Effector memory CD8-positive, alpha-beta T cell (primary cell): Measurements from ENCODE around the gene ZNF609.
A peak's percentile ranks its signal among the peaks of the same experiment; 100 is the strongest.

Experiments
- ATAC-seq: fragments of 150-1000 bp; cut with Tn5 transposase; replicated peaks from 2 replicates; pipeline ENCODE4 v1.10.0; 2021; ENCODE audit warnings: mild to moderate bottlenecking, moderate library complexity
- DNase-seq, 3 experiments: peaks; one replicate each; pipeline ENCODE4 v3.0.0; 2021
- H3K27ac Mint-ChIP-seq, 2 donors: one replicate each; pipeline ENCODE4 v1.8.0; 2022; ENCODE audit warnings: mild to moderate bottlenecking in 2 of 2, mixed read lengths in 2 of 2, moderate library complexity in 2 of 2
- H3K27me3 Mint-ChIP-seq, 2 donors: one replicate each; pipeline ENCODE4 v1.8.0; 2022; ENCODE audit warnings: mixed read lengths in 2 of 2
- H3K36me3 Mint-ChIP-seq: one replicate; pipeline ENCODE4 v1.8.0; 2022; ENCODE audit warnings: mild to moderate bottlenecking, moderate library complexity, mixed read lengths; ENCODE audit not compliant: insufficient read depth
- H3K4me1 Mint-ChIP-seq, 2 donors: one replicate each; pipeline ENCODE4 v1.8.0; 2022; ENCODE audit warnings: low read depth in 2 of 2, mixed read lengths in 2 of 2
- H3K4me3 Mint-ChIP-seq, 2 donors: one replicate each; pipeline ENCODE4 v1.8.0; 2022; ENCODE audit warnings: mild to moderate bottlenecking in 2 of 2, mixed read lengths in 2 of 2, moderate library complexity in 2 of 2
- H3K9me3 Mint-ChIP-seq, 2 donors: one replicate each; pipeline ENCODE4 v1.8.0; 2022; ENCODE audit warnings: mixed read lengths in 2 of 2

ZNF609 gene

GRCh38 chr15:64688770-64689169 is 228.4 kb downstream of the ZNF609 start:
- Mint-ChIP-seq H3K9me3 (no peaks in the 10 kb centered on the region), H3K27ac (peak overlapping the region in 1 of 2 donors; percentile 42), H3K36me3 (peaks cover 42% of the 10 kb centered on the region), H3K4me1 (peaks cover 3% of the 10 kb centered on the region in 2 donors), H3K27me3 (no peaks in the 10 kb centered on the region), H3K4me3 (no peak overlapping the region)
- DNase-seq (no peak), ATAC-seq (no peak)

- H3K4me1 Mint-ChIP-seq, result peaks cover 3% of the 10 kb centered on the region in 2 donors
These were observed 229.6 kb downstream of the ZNF609 start for GRCh38 chr15:64690008-64690407.

DNA sequence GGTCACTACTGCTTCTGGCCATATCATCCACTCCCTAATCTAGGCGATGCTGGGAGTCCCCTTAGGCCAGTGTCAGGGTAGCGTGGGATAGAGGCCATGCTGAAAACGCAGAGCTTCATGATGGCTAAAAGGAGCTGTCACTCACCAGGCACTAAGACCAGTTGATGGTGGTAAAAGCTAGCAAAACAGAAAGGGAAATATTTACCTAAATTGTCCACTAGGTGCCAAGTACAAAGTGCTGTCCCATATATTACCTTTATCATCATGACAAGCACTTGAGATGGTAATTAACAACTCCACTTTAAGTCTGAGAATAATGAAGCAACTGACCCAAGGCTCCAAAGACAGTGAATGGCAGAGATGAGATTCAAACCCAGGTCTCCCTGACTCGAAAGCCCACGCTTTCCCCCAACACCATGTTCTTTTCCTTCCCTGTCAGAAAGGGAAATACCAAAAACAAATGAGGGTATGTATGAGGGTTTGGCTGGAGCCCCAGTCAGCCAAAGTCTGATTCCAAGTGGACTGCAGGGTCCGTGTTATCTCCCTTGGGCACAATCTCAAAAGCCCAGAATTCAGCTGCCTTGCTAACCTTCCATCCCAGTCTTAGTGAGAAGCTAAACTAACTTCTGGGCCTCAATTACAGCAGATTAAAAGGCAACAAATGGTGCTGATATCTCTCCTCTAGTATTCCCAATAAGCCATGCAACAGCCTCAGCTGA is 230.4 kb downstream of the ZNF609 start:
- H3K27me3 Mint-ChIP-seq, result no peaks in the 10 kb centered on the region
- H3K36me3 Mint-ChIP-seq, result peaks cover 40% of the 10 kb centered on the region
- H3K27ac Mint-ChIP-seq, result peak overlapping the region; percentile 58 to 69
- no peak for ATAC-seq
- no peak for DNase-seq
- H3K4me3 Mint-ChIP-seq, result no peak overlapping the region
- H3K4me1 Mint-ChIP-seq, result peaks cover 7% of the 10 kb centered on the region in 2 donors
- H3K9me3 Mint-ChIP-seq, result no peaks in the 10 kb centered on the region

More at GRCh38 chr15:64690008-64690407, 229.6 kb downstream of the ZNF609 start:
- Mint-ChIP-seq H3K27me3 (no peaks in the 10 kb centered on the region), H3K36me3 (peaks cover 40% of the 10 kb centered on the region), H3K4me3 (no peak overlapping the region), H3K9me3 (no peaks in the 10 kb centered on the region), H3K27ac (peak overlapping the region; percentile 38 to 58)
- DNase-seq (no peak), ATAC-seq (no peak)

- Mint-ChIP-seq H3K4me3 (no peak overlapping the region), H3K27ac (peak overlapping the region in 1 of 2 donors; percentile 69), H3K27me3 (no peaks in the 10 kb centered on the region), H3K4me1 (peaks cover 8 to 13% of the 10 kb centered on the region in 2 donors), H3K9me3 (no peaks in the 10 kb centered on the region), H3K36me3 (peaks cover 46% of the 10 kb centered on the region)
- DNase-seq (no peak), ATAC-seq (no peak)
These were observed 231.7 kb downstream of the ZNF609 start for GRCh38 chr15:64691896-64692565.

DNA sequence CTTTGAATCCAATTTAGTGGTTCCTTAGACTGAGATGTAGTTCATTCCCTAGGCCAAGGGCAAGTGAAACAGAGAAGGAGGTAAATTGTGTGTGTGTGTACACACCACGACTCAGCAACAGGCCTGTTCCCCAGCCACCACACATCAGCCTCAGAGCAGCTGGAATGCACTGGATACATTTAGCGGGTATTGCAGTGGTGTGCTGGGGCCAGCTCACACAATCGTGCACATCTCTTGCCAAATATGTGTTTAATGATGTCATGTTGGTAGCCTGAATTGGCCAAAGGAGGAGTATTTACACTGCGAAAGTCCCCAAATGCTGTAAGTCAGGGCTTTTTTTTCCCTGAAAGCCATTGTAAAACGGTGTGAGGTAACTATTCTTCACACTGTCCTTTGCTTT is 232.8 kb downstream of the ZNF609 start:
- Mint-ChIP-seq H3K9me3 (no peaks in the 10 kb centered on the region), H3K27me3 (no peaks in the 10 kb centered on the region), H3K4me3 (no peak overlapping the region), H3K4me1 (peaks cover 14 to 19% of the 10 kb centered on the region in 2 donors), H3K36me3 (peaks cover 38% of the 10 kb centered on the region), H3K27ac (peak overlapping the region in 1 of 2 donors; percentile 52)
- DNase-seq, result no peak
- ATAC-seq, result no peak

- DNase-seq (no peak), ATAC-seq (no peak)
- Mint-ChIP-seq H3K27ac (no peak overlapping the region), H3K4me3 (no peak overlapping the region), H3K9me3 (no peaks in the 10 kb centered on the region), H3K27me3 (no peaks in the 10 kb centered on the region), H3K4me1 (peaks cover 17 to 36% of the 10 kb centered on the region in 2 donors), H3K36me3 (peaks cover 22% of the 10 kb centered on the region)
These were observed 234.4 kb downstream of the ZNF609 start for GRCh38 chr15:64694816-64695215.

- H3K9me3 Mint-ChIP-seq, result no peaks in the 10 kb centered on the region
- no peaks in the 10 kb centered on the region for H3K27me3 Mint-ChIP-seq
- no peak overlapping the region for H3K4me3 Mint-ChIP-seq
- DNase-seq, result no peak
- peaks cover 20% of the 10 kb centered on the region for H3K36me3 Mint-ChIP-seq
- ATAC-seq, result peak; percentile 58
- peaks cover 22 to 43% of the 10 kb centered on the region in 2 donors for H3K4me1 Mint-ChIP-seq
- H3K27ac Mint-ChIP-seq, result peak overlapping the region in 1 of 2 donors; percentile 3
These were observed 235.2 kb downstream of the ZNF609 start for GRCh38 chr15:64695561-64695992.

- Mint-ChIP-seq H3K4me1 (peaks cover 24 to 52% of the 10 kb centered on the region in 2 donors), H3K4me3 (no peak overlapping the region), H3K27ac (peak overlapping the region in 1 of 2 donors; percentile 55), H3K36me3 (peaks cover 16% of the 10 kb centered on the region), H3K27me3 (no peaks in the 10 kb centered on the region), H3K9me3 (no peaks in the 10 kb centered on the region)
- ATAC-seq (no peak), DNase-seq (no peak)
These were observed 236.1 kb downstream of the ZNF609 start for GRCh38 chr15:64696481-64696880.

- peak overlapping the region; percentile 33 to 61 for H3K27ac Mint-ChIP-seq
- H3K9me3 Mint-ChIP-seq, result no peaks in the 10 kb centered on the region
- peaks cover 35 to 60% of the 10 kb centered on the region in 2 donors for H3K4me1 Mint-ChIP-seq
- no peak for DNase-seq
- ATAC-seq, result no peak
- no peak overlapping the region for H3K4me3 Mint-ChIP-seq
- peaks cover 15% of the 10 kb centered on the region for H3K36me3 Mint-ChIP-seq
- H3K27me3 Mint-ChIP-seq, result no peaks in the 10 kb centered on the region
These were observed 237.6 kb downstream of the ZNF609 start for GRCh38 chr15:64697911-64698369.

- no peak overlapping the region for H3K4me3 Mint-ChIP-seq
- DNase-seq (no peak), ATAC-seq (no peak)
- no peaks in the 10 kb centered on the region for H3K27me3 Mint-ChIP-seq
- H3K27ac Mint-ChIP-seq, result peak overlapping the region; percentile 36 to 61
- H3K4me1 Mint-ChIP-seq, result peaks cover 42 to 65% of the 10 kb centered on the region in 2 donors
- H3K36me3 Mint-ChIP-seq, result peaks cover 20% of the 10 kb centered on the region
- H3K9me3 Mint-ChIP-seq, result no peaks in the 10 kb centered on the region
These were observed 238.4 kb downstream of the ZNF609 start for GRCh38 chr15:64698823-64699222.

GRCh38 chr15:64699751-64700388 is 239.5 kb downstream of the ZNF609 start:
- Mint-ChIP-seq H3K27ac (peak overlapping the region; percentile 3 to 75), H3K4me1 (peaks cover 43 to 66% of the 10 kb centered on the region in 2 donors), H3K36me3 (peaks cover 16% of the 10 kb centered on the region), H3K4me3 (peak overlapping the region in 1 of 2 donors; percentile 85), H3K27me3 (no peaks in the 10 kb centered on the region), H3K9me3 (no peaks in the 10 kb centered on the region)
- DNase-seq, result no peak
- no peak for ATAC-seq

- no peak for ATAC-seq
- Mint-ChIP-seq H3K27ac (peak overlapping the region; percentile 75 to 89), H3K4me3 (peak overlapping the region; percentile 67 to 85), H3K27me3 (no peaks in the 10 kb centered on the region), H3K9me3 (no peaks in the 10 kb centered on the region), H3K4me1 (peaks cover 38 to 61% of the 10 kb centered on the region in 2 donors), H3K36me3 (peaks cover 16% of the 10 kb centered on the region)
- no peak for DNase-seq
These were observed 240.7 kb downstream of the ZNF609 start for GRCh38 chr15:64701051-64701450.

GRCh38 chr15:64701482-64702184 is 241.3 kb downstream of the ZNF609 start:
- Mint-ChIP-seq H3K27me3 (no peaks in the 10 kb centered on the region), H3K36me3 (peaks cover 13% of the 10 kb centered on the region), H3K4me1 (peaks cover 38 to 56% of the 10 kb centered on the region in 2 donors), H3K27ac (peak overlapping the region; percentile 75 to 89), H3K4me3 (peak overlapping the region; percentile 67 to 85), H3K9me3 (no peaks in the 10 kb centered on the region)
- ATAC-seq (no peak), DNase-seq (no peak)
